Right atrium auricular region (tissue), 2 donors: ENCODE measurements around the gene NMRK1. TPM values are rescaled to one million over a fixed set of nuclear protein-coding genes. Genes with fewer than 3 reads are reported as not detected.

Source experiments
- DNase-seq: peaks from one replicate; pipeline ENCODE4 v3.0.0-alpha.2; 2019; ENCODE audit warnings: low spot score
- H3K27ac ChIP-seq, 2 donors: fragments of 200-600 bp; sonication (generic); 1 replicate in 1 of 2; 2 replicates in 1 of 2; pipeline ENCODE4 v1.5.1; 2016 to 2019
- H3K27me3 ChIP-seq, 2 donors: fragments of 200-600 bp; sonication (generic); one replicate each; pipeline versions ENCODE4 v1.5.1 to v1.6.0; 2017 to 2019
- H3K36me3 ChIP-seq: fragments of 200-600 bp; sonication (generic); one replicate; pipeline ENCODE4 v1.5.1; 2016
- H3K4me1 ChIP-seq, 2 donors: fragments of 200-600 bp; sonication (generic); one replicate each; pipeline versions ENCODE4 v1.5.1 to v1.6.0; 2017 to 2019
- H3K4me3 ChIP-seq, 2 donors: fragments of 200-600 bp; sonication (generic); 1 replicate in 1 of 2; 2 replicates in 1 of 2; pipeline ENCODE4 v1.5.1; 2017 to 2019; ENCODE audit warnings: mild to moderate bottlenecking in 1 of 2, moderate library complexity in 1 of 2
- H3K9me3 ChIP-seq, 2 donors: fragments of 200-600 bp; sonication (generic); one replicate each; pipeline ENCODE4 v1.5.1; 2019
- total RNA-seq, 2 donors: library from RNA; depleted of rRNA; stranded (reverse); fragments of >200 nt; gene quantifications; one replicate each; pipeline ENCODE4 v1.1.0, GENCODE V29; 2016
- TF ChIP-seq, protein P1 (sequence below), 2 donors: fragments of 200-600 bp; sonication (generic); IDR thresholded peaks; one replicate each; pipeline ENCODE4 v1.5.1; 2019; ENCODE audit warnings: antibody characterized with exemption in 2 of 2

The NMRK1 gene
- total RNA-seq, 2 donors from 2014 or later: 5.5 to 9.6 TPM

GRCh38 chr9:75130621-75131230, 42.8 kb upstream of the NMRK1 start:
- H3K36me3 ChIP-seq: peaks cover 28% of the 10 kb centered on the region
- H3K4me1 ChIP-seq: no peaks in the 10 kb centered on the region
- TF ChIP-seq, protein P1, sequence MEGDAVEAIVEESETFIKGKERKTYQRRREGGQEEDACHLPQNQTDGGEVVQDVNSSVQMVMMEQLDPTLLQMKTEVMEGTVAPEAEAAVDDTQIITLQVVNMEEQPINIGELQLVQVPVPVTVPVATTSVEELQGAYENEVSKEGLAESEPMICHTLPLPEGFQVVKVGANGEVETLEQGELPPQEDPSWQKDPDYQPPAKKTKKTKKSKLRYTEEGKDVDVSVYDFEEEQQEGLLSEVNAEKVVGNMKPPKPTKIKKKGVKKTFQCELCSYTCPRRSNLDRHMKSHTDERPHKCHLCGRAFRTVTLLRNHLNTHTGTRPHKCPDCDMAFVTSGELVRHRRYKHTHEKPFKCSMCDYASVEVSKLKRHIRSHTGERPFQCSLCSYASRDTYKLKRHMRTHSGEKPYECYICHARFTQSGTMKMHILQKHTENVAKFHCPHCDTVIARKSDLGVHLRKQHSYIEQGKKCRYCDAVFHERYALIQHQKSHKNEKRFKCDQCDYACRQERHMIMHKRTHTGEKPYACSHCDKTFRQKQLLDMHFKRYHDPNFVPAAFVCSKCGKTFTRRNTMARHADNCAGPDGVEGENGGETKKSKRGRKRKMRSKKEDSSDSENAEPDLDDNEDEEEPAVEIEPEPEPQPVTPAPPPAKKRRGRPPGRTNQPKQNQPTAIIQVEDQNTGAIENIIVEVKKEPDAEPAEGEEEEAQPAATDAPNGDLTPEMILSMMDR (IDR thresholded peaks at IDR 0.05): no peak
- no peak overlapping the region for H3K27ac ChIP-seq
- no peak overlapping the region for H3K4me3 ChIP-seq
- H3K9me3 ChIP-seq: no peaks in the 10 kb centered on the region
- H3K27me3 ChIP-seq: no peaks in the 10 kb centered on the region
- DNase-seq: no peak

DNA sequence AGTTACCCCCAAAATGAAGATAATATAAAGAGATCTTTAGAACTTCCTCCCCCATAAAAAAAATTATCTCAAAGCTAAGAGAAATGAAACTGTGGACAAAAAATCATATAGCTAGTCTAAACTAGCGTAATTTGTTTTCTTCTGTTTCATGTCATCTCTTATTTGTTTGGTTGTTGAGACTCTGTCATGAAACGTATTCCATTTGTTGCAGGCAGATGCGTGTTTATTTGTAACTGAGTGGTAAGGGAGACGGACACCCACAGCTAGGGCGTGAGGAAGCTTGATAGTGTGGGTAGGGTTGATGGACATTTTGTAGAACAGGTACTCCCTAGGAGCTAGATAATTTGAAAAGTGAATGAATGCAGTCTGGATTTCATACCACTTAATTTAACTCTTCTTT, 42.2 kb upstream of the NMRK1 start:
- TF ChIP-seq, protein P1 (IDR thresholded peaks at IDR 0.05): no peak
- Histone ChIP-seq H3K27me3 (no peaks in the 10 kb centered on the region), H3K27ac (no peak overlapping the region), H3K4me1 (no peaks in the 10 kb centered on the region), H3K4me3 (no peak overlapping the region), H3K9me3 (no peaks in the 10 kb centered on the region), H3K36me3 (peaks cover 28% of the 10 kb centered on the region)
- no peak for DNase-seq

GRCh38 chr9:75128535-75128934, 40.6 kb upstream of the NMRK1 start:
- no peaks in the 10 kb centered on the region for H3K27me3 ChIP-seq

GRCh38 chr9:75123696-75124095, 35.7 kb upstream of the NMRK1 start:
- Histone ChIP-seq H3K9me3 (no peaks in the 10 kb centered on the region), H3K27me3 (no peaks in the 10 kb centered on the region), H3K27ac (no peak overlapping the region), H3K4me1 (no peaks in the 10 kb centered on the region), H3K4me3 (no peak overlapping the region), H3K36me3 (peaks cover under 1% of the 10 kb centered on the region)
- DNase-seq: no peak
- TF ChIP-seq, protein P1 (IDR thresholded peaks at IDR 0.05): no peak

More at GRCh38 chr9:75128535-75128934, 40.6 kb upstream of the NMRK1 start:
- Histone ChIP-seq H3K9me3 (no peaks in the 10 kb centered on the region), H3K4me3 (no peak overlapping the region), H3K27ac (no peak overlapping the region), H3K36me3 (peaks cover 17% of the 10 kb centered on the region), H3K4me1 (no peaks in the 10 kb centered on the region)
- TF ChIP-seq, protein P1 (IDR thresholded peaks at IDR 0.05): no peak
- no peak for DNase-seq

GRCh38 chr9:75121914-75122558, 34.1 kb upstream of the NMRK1 start:
- H3K27ac ChIP-seq: no peak overlapping the region
- DNase-seq: no peak
- no peaks in the 10 kb centered on the region for H3K4me1 ChIP-seq
- H3K27me3 ChIP-seq: no peaks in the 10 kb centered on the region
- H3K9me3 ChIP-seq: no peaks in the 10 kb centered on the region
- no peak overlapping the region for H3K4me3 ChIP-seq
- TF ChIP-seq, protein P1 (IDR thresholded peaks at IDR 0.05): no peak
- H3K36me3 ChIP-seq: peaks cover 11% of the 10 kb centered on the region
